HUES6 (cell line): ENCODE data around the gene NRXN2.

ENCODE experiments used
- H3K27ac ChIP-seq: 2 replicates; pipeline ENCODE4 v1.7.0; 2013; ENCODE audit warnings: low read depth, mild to moderate bottlenecking, low read length, inconsistent platforms
- H3K27me3 ChIP-seq: 2 replicates; pipeline ENCODE4 v1.6.1; 2013; ENCODE audit warnings: low read length; ENCODE audit not compliant: control insufficient read depth, insufficient read depth
- H3K36me3 ChIP-seq: 2 replicates; pipeline ENCODE4 v1.6.1; 2013; ENCODE audit warnings: low read length; ENCODE audit not compliant: control insufficient read depth, insufficient read depth
- H3K4me1 ChIP-seq: 2 replicates; pipeline ENCODE4 v1.6.1; 2013; ENCODE audit warnings: low read length; ENCODE audit not compliant: control insufficient read depth, insufficient read depth
- H3K4me3 ChIP-seq: 2 replicates; pipeline ENCODE4 v1.5.1; 2013; ENCODE audit warnings: low read depth, low read length
- H3K9ac ChIP-seq: one replicate; pipeline ENCODE4 v1.6.1; 2013; ENCODE audit warnings: mild to moderate bottlenecking, low read length
- H3K9me3 ChIP-seq: 2 replicates; pipeline ENCODE4 v1.6.1; 2013; ENCODE audit warnings: low read depth, low read length; ENCODE audit not compliant: control insufficient read depth, insufficient read depth

NRXN2 gene

DNA sequence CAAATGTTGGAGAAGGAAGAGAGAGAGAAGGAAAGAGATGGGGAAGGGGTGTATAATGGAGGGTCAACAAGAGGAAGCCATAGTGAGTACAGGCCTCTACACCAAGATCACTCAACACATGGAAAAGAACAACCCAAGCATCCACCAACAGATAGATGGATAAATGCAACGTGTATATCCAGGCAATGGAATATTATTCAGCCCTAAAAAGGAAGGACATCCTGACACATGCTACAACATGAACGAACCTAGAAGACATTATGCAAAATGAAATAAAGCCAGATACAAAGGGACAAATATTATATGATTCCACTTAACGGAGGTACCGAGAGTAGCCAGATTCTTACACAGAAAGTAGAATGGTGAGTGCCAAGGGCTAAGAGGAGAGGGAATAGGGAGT is 59.3 kb downstream of the NRXN2 start:
- Histone ChIP-seq H3K4me1 (peaks cover 14% of the 10 kb centered on the region; the same call in 1 of the 2 replicates), H3K27me3 (peaks cover under 1% of the 10 kb centered on the region; the same call in 1 of the 2 replicates), H3K4me3 (no peak overlapping the region), H3K27ac (no peak overlapping the region), H3K9me3 (no peaks in the 10 kb centered on the region), H3K36me3 (no peaks in the 10 kb centered on the region), H3K9ac (no peak overlapping the region)

DNA sequence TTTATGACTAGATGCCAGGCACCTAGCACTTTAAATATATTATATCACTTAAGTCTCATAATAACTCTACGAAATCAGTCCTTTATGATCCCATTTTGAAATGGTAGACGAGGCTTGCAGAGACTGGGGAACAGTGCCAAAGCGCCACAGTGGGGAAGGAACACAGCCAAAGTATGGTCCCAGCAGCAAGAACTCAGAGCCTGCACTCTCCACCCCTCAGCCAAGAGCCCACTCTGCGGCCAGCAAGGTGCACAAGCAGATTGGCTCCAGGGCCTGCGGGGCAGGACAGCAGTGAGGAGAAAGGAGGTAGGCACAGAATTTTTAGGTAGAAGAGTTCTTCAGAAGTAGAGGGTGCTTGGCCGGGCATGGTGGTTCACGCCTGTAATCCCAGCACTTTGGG is 61.4 kb downstream of the NRXN2 start:
- H3K4me1 ChIP-seq: peaks cover 11% of the 10 kb centered on the region; the same call in 1 of the 2 replicates
- H3K36me3 ChIP-seq: no peaks in the 10 kb centered on the region
- no peak overlapping the region for H3K4me3 ChIP-seq
- no peaks in the 10 kb centered on the region for H3K9me3 ChIP-seq
- no peak overlapping the region for H3K27ac ChIP-seq
- H3K27me3 ChIP-seq: no peaks in the 10 kb centered on the region; the same call in 1 of the 2 replicates
- no peak overlapping the region for H3K9ac ChIP-seq

DNA sequence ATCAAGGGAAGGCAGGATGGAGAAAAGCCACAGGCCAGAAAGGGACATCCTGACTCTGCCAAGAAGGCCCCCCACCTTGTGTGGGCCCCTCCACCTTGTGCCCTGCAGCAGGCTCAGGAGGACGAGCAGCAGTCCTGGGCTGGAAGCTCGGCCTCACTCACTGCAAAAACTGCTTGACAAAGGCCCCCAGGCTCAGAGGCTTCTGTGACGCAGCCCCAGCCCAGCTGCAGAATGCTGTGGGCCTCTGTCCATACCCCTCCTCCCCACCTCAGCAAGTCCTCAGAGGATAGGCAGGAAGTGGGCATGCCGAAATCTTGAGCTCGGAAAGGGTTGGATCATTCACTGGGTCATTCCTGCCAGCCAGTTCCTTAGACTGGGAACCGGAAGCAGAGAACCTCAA is 61.9 kb downstream of the NRXN2 start:
- no peaks in the 10 kb centered on the region; the same call in 1 of the 2 replicates for H3K27me3 ChIP-seq
- peaks cover 14% of the 10 kb centered on the region; the same call in 1 of the 2 replicates for H3K4me1 ChIP-seq
- no peak overlapping the region for H3K4me3 ChIP-seq
- no peak overlapping the region for H3K9ac ChIP-seq
- no peaks in the 10 kb centered on the region for H3K9me3 ChIP-seq
- no peak overlapping the region for H3K27ac ChIP-seq
- H3K36me3 ChIP-seq: no peaks in the 10 kb centered on the region

DNA sequence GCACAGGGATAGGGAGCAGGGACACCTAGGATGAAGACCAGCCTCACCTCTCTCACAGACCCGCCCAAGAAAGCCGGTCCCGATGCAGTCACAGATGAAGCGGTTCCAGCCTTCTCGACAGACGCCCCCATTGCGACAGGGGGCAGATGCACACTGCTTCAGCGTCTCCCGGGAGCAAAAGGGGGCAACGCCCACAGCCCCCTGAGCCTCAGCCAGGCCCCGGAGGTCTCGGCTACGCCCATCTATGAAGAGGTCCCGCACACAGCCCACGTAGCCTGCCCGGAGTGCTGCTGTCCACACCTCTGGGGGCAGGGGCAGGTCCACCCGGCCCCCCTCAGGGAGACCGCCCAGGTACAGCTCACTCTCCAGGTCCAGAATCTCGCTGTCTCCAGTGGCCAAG is 62.3 kb downstream of the NRXN2 start:
- Histone ChIP-seq H3K36me3 (no peaks in the 10 kb centered on the region), H3K27ac (no peak overlapping the region), H3K9me3 (no peaks in the 10 kb centered on the region), H3K4me1 (peaks cover 14% of the 10 kb centered on the region; the same call in 1 of the 2 replicates), H3K4me3 (no peak overlapping the region), H3K9ac (no peak overlapping the region), H3K27me3 (no peaks in the 10 kb centered on the region; the same call in 1 of the 2 replicates)

DNA sequence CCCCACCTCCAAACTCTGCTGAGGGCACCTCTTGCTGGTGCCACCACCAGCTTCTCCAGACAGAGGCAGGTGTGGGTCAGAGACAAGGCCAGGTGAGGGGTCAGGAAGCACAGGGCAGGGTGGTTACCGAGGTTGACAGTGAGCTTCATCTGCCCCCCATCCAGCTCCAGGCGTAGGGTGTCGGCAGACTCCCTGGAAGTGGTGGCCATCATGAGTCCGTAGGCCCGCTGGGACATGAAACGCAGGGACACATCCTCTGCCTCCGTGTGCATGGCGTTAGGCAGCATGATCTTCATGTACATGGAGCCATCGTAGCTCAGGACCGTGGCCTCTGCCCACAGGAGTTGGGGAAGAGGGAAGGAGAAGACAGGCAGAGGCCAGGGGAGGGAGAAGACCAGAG is 62.8 kb downstream of the NRXN2 start:
- Histone ChIP-seq H3K27ac (no peak overlapping the region), H3K4me1 (peaks cover 14% of the 10 kb centered on the region; the same call in 1 of the 2 replicates), H3K9ac (no peak overlapping the region), H3K27me3 (no peaks in the 10 kb centered on the region; the same call in 1 of the 2 replicates), H3K36me3 (no peaks in the 10 kb centered on the region), H3K9me3 (no peaks in the 10 kb centered on the region), H3K4me3 (no peak overlapping the region)

DNA sequence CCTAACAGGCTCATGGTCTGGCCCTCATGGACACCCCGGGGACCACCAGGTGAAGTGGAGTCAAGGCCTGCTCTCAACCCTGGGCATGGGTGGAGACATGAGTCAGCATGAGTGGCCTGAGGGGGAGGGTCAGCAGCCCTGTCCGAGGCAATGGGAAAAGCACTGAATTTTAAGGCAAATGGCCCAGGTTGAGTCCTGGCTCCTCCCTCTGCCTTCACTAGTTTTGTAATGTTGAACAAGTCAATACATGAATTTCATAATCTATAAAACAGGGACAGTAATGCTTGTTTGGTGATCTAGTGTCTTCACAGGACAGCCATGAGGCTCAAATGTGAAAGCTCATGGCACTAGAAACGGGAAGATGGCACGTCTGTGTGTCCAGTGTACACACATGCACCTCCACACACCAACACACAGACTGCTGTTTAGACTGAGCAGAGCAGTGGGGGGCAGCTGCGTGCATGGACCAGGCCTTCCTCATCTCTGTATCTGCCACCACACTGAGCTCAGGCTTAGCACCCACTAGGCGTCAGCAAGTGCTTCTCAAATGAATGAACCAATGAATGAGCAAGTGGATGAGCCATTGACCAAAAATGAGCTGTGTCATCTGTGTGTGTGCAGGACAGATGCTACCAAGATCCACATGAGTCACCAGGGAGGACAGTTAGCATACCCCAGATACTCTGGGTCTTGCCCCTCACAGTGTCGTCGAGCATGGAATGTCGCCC is 63.4 kb downstream of the NRXN2 start:
- H3K9ac ChIP-seq: no peak overlapping the region
- H3K4me3 ChIP-seq: no peak overlapping the region
- H3K4me1 ChIP-seq: peaks cover 14% of the 10 kb centered on the region; the same call in 1 of the 2 replicates
- no peaks in the 10 kb centered on the region for H3K36me3 ChIP-seq
- H3K27ac ChIP-seq: no peak overlapping the region
- H3K9me3 ChIP-seq: no peaks in the 10 kb centered on the region
- H3K27me3 ChIP-seq: peaks cover 4% of the 10 kb centered on the region; the same call in 1 of the 2 replicates

DNA sequence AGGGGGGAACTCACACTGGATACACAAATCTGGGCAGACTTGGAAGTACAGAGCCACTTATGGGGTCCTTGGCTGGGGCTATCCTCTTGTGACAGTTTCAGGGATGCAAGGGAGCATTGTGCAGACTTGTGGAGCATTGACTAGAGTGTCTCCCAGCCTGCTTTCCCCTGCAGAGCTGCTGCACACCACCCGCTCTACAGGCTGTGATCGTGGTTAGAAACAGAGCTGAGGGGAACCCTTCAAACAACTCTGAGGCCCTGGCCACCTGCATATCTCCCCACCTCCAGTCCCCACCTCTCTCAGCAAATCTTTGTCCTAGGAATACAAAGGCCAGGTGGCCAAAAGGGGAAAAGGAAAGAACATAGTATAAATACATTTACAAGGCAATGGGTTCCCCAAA is 64.7 kb downstream of the NRXN2 start:
- H3K27ac ChIP-seq: no peak overlapping the region
- no peaks in the 10 kb centered on the region for H3K36me3 ChIP-seq
- H3K4me3 ChIP-seq: no peak overlapping the region
- H3K9ac ChIP-seq: no peak overlapping the region
- H3K4me1 ChIP-seq: peaks cover 15% of the 10 kb centered on the region
- H3K9me3 ChIP-seq: no peaks in the 10 kb centered on the region
- peaks cover 5% of the 10 kb centered on the region; the same call in 1 of the 2 replicates for H3K27me3 ChIP-seq

DNA sequence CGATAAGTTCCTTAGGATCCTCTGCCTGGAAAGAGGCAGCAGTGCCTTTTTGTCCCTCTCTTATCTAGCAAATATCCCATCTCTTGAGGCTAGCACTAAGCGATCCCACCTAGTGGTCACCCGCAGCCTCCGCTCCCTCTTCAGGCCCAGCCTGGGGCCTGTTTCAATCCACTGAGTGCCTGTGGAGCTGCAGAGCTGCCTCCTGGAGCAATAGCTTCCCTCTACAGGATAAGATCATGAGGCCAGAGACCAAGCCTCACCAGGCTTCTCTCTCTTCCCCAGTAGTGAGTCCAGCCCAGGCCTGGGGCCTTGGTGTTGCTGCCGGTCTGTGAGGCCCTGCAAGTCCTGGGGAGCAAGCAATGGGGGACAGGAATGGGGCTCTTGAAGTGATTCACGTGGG is 66.1 kb downstream of the NRXN2 start:
- no peak overlapping the region for H3K27ac ChIP-seq
- H3K9ac ChIP-seq: no peak overlapping the region
- peaks cover 16% of the 10 kb centered on the region for H3K4me1 ChIP-seq
- H3K36me3 ChIP-seq: no peaks in the 10 kb centered on the region
- peaks cover 5% of the 10 kb centered on the region; the same call in 1 of the 2 replicates for H3K27me3 ChIP-seq
- no peak overlapping the region for H3K4me3 ChIP-seq
- no peaks in the 10 kb centered on the region for H3K9me3 ChIP-seq

DNA sequence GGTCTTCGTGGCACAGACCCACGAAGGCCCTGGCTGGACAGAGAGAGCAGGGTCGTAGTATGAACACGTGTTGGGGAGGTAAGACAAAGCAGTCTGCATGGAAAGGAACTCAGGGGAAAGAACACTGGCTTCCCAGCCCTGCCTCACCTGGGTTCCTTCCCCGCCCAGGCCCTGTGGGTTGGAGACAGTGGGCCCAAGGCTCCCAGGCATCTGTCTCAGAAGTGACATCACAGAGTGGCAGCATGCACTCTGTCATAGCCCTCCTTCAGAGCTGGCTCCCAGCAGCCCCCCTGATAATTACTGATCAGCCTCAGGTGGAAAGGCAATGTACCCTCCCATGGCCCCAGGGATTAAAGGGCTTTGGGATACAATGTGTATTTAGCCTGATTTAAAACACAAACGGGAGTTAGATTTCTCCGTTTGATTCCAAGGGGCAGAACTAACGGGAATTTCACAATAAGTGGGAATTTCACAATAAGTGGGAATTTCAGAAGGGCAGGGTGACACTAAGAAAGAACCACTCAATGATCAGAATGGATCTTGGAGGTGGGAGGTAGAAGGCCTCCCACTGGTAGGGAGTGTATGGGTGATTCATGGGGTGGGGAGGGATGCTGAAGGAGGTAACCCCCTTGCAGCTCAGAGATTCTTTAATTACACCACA is 66.9 kb downstream of the NRXN2 start:
- H3K4me1 ChIP-seq: peaks cover 14% of the 10 kb centered on the region
- H3K27me3 ChIP-seq: peaks cover 5% of the 10 kb centered on the region; the same call in 1 of the 2 replicates
- H3K27ac ChIP-seq: no peak overlapping the region
- no peak overlapping the region for H3K9ac ChIP-seq
- H3K36me3 ChIP-seq: no peaks in the 10 kb centered on the region
- H3K4me3 ChIP-seq: no peak overlapping the region
- H3K9me3 ChIP-seq: no peaks in the 10 kb centered on the region

DNA sequence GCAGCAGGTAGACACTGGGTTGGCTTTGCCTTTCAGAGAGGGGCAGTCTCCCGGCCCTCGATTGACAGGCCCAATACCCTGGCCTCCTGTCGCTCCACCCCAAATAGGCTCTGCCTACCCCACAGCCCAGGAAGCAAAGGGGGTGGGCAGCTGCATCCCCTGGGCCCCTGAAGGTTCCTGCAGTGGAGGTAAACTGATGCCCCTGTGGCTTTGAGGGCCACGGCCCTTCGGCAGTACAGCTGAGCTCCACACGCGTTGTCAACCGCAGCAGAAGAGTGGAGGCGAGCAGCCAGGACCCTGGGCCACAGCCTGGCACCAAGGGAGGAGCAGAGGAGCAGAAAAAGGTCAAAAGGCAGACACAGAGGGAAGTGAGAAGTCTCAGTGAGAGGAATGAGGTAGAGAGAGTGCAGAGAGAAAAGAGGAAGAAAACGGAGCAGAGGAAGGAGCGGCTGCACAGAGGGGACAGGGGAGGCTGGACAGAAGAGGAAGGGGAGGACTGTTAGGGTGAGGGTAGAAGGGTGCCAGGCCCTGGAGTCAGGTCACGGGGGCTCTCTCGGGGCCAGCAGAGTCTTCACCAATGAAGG is 67.9 kb downstream of the NRXN2 start:
- H3K9ac ChIP-seq: no peak overlapping the region

DNA sequence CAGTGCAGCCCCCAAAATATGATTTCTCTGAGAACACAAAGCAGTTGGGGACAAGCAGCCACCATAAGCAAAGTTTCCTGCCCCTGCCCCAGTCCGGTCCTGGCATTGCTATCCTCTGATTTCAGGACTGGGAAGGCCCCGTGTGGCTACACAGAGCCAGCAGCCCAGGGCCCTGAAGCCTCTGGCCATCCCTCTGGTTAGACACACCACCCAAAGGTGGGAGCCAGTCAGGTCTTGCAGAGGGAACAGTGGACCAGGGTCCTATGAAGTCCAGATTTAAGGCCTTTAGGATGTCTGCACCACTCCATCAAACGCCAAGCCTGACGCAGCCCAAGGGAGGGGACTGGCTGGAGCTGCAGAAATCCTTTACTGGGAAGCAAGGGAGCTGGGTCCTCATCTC is 68.6 kb downstream of the NRXN2 start:
- no peaks in the 10 kb centered on the region for H3K9me3 ChIP-seq
- no peaks in the 10 kb centered on the region for H3K36me3 ChIP-seq
- H3K4me1 ChIP-seq: peaks cover 11% of the 10 kb centered on the region
- H3K4me3 ChIP-seq: no peak overlapping the region
- H3K27ac ChIP-seq: no peak overlapping the region
- no peak overlapping the region for H3K9ac ChIP-seq
- peaks cover 5% of the 10 kb centered on the region; the same call in 1 of the 2 replicates for H3K27me3 ChIP-seq

More for the DNA sequence above, 67.9 kb downstream of the NRXN2 start:
- Histone ChIP-seq H3K36me3 (no peaks in the 10 kb centered on the region), H3K9me3 (no peaks in the 10 kb centered on the region), H3K27me3 (peaks cover 5% of the 10 kb centered on the region; the same call in 1 of the 2 replicates), H3K4me3 (no peak overlapping the region), H3K27ac (no peak overlapping the region), H3K4me1 (peaks cover 14% of the 10 kb centered on the region)
